SK-N-MC (cell line): ENCODE data around the gene P2RY13.

Experiments
- DNase-seq: peaks from one replicate; pipeline ENCODE4 v3.0.0-alpha.2; 2011; ENCODE audit warnings: low read depth, low spot score
- H3K27ac ChIP-seq: fragments of 200-600 bp; sonication (generic); 2 replicates; pipeline ENCODE4 v1.5.1; 2016; ENCODE audit warnings: mixed run types
- H3K36me3 ChIP-seq: fragments of 200-600 bp; sonication (generic); 2 replicates; pipeline ENCODE4 v1.6.1; 2017; ENCODE audit warnings: antibody characterized with exemption, low read length, mixed read lengths; ENCODE audit not compliant: insufficient read depth
- H3K4me3 ChIP-seq: fragments of 200-600 bp; sonication (generic); 2 replicates; pipeline ENCODE4 v1.5.1; 2016
- H3K9ac ChIP-seq: fragments of 200-600 bp; sonication (generic); 2 replicates; pipeline ENCODE4 v1.8.0; 2017; ENCODE audit warnings: mixed run types, mixed read lengths; ENCODE audit not compliant: insufficient read length
- H3K9me3 ChIP-seq: fragments of 200-600 bp; sonication (generic); 2 replicates; pipeline ENCODE4 v1.6.1; 2017; ENCODE audit warnings: low read depth, mild to moderate bottlenecking, antibody characterized with exemption, low read length, moderate library complexity, mixed read lengths
- EZH2 ChIP-seq: fragments of 200-600 bp; sonication (generic); IDR thresholded peaks from one replicate; pipeline ENCODE4 v1.6.1; 2017; ENCODE audit warnings: antibody characterized with exemption
- FOXP2 ChIP-seq: optimal IDR thresholded peaks from 2 replicates; pipeline ENCODE3; 2011; ENCODE audit warnings: mild to moderate bottlenecking, moderate library complexity; ENCODE audit not compliant: insufficient read depth; ENCODE audit errors: extremely low read length, control extremely low read depth
- POLR2AphosphoS5 ChIP-seq: IDR thresholded peaks from 2 replicates; pipeline ENCODE4 v1.6.1; 2012; ENCODE audit warnings: mild to moderate bottlenecking, low read depth, low read length, borderline replicate concordance

The P2RY13 gene

GRCh38 chr3:151318313-151318712 is 11.0 kb downstream of the P2RY13 start:
- no peak overlapping the region for H3K4me3 ChIP-seq
- H3K36me3 ChIP-seq: no peaks in the 10 kb centered on the region
- no peak for DNase-seq
- H3K9ac ChIP-seq: no peak overlapping the region
- H3K27ac ChIP-seq: no peak overlapping the region
- TF ChIP-seq EZH2 (no peak), POLR2AphosphoS5 (no peak), FOXP2 (no peak)
- H3K9me3 ChIP-seq: no peaks in the 10 kb centered on the region

DNA sequence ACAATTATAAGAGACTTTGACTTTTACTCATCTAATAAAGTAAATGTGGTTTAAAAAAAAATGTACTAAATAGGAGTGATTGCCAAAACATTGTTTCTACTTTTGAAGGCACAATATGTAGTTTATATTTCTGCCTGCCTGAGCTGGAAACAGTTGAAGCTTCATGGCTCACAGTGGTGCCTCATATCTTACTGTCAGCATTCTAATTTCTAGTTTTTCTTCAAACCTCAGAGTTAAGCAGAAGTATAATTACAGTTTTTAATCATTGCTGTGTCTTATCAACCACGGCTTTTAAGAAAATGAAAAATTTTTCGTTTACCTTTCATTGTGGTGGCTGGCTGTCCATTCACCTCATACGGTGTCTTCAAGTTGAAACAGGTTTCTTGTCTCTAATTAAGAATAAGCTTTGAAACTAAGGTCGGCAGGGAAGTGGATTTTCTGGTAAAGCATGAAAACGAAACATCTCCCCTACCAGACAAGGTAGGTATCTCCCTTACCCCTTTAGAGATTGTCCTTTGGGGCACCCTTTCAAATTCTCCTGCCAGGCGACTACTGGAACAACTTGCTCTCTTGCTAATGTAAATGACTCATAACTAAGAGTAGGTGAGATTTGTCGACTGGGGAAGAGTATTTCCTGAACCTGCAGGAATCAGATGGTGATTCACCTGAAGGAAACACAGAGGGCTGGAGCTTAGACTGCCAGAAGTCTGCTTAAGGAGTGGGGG is 12.9 kb downstream of the P2RY13 start, which contains the start of gene GPR87:
TSS of gene GPR87 (minus strand) at position 554 of the 725 bp plus-strand sequence. CDS start 16,720 bp downstream, outside the sequence.
- no peaks in the 10 kb centered on the region for H3K9me3 ChIP-seq
- H3K27ac ChIP-seq: no peak within 1 kb of the TSS; the same call in 1 of the 2 replicates
- no peak within 1 kb of the TSS for H3K4me3 ChIP-seq
- TF ChIP-seq POLR2AphosphoS5 (no peak), FOXP2 (no peak), EZH2 (no peak)
- H3K9ac ChIP-seq: no peak within 1 kb of the TSS
- no peaks in the 10 kb centered on the region for H3K36me3 ChIP-seq
- DNase-seq: no peak

- Histone ChIP-seq H3K4me3 (no peak overlapping the region), H3K27ac (no peak overlapping the region; the same call in 1 of the 2 replicates), H3K36me3 (no peaks in the 10 kb centered on the region), H3K9me3 (no peaks in the 10 kb centered on the region), H3K9ac (no peak overlapping the region)
- DNase-seq: no peak
- TF ChIP-seq POLR2AphosphoS5 (no peak), FOXP2 (no peak), EZH2 (no peak)
These were observed 13.5 kb downstream of the P2RY13 start for GRCh38 chr3:151315846-151316245.

- TF ChIP-seq FOXP2 (no peak), POLR2AphosphoS5 (no peak), EZH2 (no peak)
- Histone ChIP-seq H3K9me3 (no peaks in the 10 kb centered on the region), H3K36me3 (no peaks in the 10 kb centered on the region), H3K9ac (no peak overlapping the region), H3K27ac (no peak overlapping the region), H3K4me3 (no peak overlapping the region)
- DNase-seq: no peak
These were observed 14.2 kb downstream of the P2RY13 start for GRCh38 chr3:151315136-151315535.

DNA sequence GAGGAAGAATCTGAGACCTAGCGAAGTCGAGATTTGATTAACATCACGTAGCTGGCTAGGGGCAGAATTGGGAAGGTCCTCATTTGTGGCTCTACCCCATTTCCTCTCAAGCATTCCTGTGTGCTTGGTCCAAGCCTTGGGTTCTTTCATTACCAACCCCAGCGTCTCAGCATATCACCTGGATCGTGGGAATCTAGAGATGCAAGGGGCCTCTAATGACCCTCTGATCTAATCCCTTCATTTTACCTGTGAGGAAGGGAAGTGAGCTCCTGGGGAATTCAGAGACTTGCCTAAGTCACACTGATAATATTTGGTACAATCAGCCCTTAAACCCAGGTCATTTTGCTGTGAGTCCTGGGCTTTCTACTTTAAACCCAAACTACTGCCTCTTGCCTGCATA is 14.8 kb downstream of the P2RY13 start:
- no peaks in the 10 kb centered on the region for H3K36me3 ChIP-seq
- H3K4me3 ChIP-seq: no peak overlapping the region
- no peak for DNase-seq
- H3K9me3 ChIP-seq: no peaks in the 10 kb centered on the region
- no peak for TF ChIP-seq FOXP2
- H3K27ac ChIP-seq: no peak overlapping the region
- no peak overlapping the region for H3K9ac ChIP-seq

- H3K4me3 ChIP-seq: no peak overlapping the region
- no peaks in the 10 kb centered on the region for H3K36me3 ChIP-seq
- no peak for TF ChIP-seq POLR2AphosphoS5
- TF ChIP-seq FOXP2: no peak
- TF ChIP-seq EZH2: no peak
- H3K9me3 ChIP-seq: no peaks in the 10 kb centered on the region
- no peak for DNase-seq
- no peak overlapping the region for H3K9ac ChIP-seq
- H3K27ac ChIP-seq: no peak overlapping the region
These were observed 15.2 kb downstream of the P2RY13 start for GRCh38 chr3:151314137-151314536.

DNA sequence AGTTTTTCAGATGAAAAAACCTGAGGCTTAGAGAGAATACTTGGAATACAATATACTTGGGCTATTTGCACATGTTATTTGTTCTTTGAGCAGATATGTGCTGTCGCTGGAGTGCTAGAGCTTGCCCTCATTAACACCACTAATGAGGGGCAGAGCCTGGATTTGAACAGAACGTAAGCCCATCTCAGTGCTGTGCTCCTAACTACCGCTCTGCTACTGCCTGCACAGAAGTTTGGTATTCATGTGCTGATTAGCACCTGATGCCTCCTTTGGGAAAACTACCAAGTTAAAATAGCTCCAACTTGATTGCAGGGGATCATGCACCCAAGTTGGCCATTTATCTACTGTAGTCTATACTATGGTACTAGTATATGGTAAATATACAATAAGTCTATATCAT is 16.4 kb downstream of the P2RY13 start:
- no peak overlapping the region for H3K4me3 ChIP-seq
- TF ChIP-seq FOXP2 (no peak), POLR2AphosphoS5 (no peak), EZH2 (no peak)
- no peaks in the 10 kb centered on the region for H3K9me3 ChIP-seq
- H3K27ac ChIP-seq: no peak overlapping the region
- no peak for DNase-seq
- no peaks in the 10 kb centered on the region for H3K36me3 ChIP-seq
- H3K9ac ChIP-seq: no peak overlapping the region

GRCh38 chr3:151309566-151309965 is 19.8 kb downstream of the P2RY13 start:
- no peak for DNase-seq
- Histone ChIP-seq H3K27ac (no peak overlapping the region), H3K9ac (no peak overlapping the region), H3K9me3 (no peaks in the 10 kb centered on the region), H3K4me3 (no peak overlapping the region), H3K36me3 (no peaks in the 10 kb centered on the region)
- TF ChIP-seq POLR2AphosphoS5 (no peak), EZH2 (no peak), FOXP2 (no peak)

GRCh38 chr3:151307583-151308488 is 21.5 kb downstream of the P2RY13 start:
- TF ChIP-seq POLR2AphosphoS5 (no peak), FOXP2 (no peak), EZH2 (no peak)
- no peaks in the 10 kb centered on the region for H3K36me3 ChIP-seq
- no peak overlapping the region for H3K27ac ChIP-seq
- no peaks in the 10 kb centered on the region for H3K9me3 ChIP-seq
- no peak overlapping the region for H3K4me3 ChIP-seq
- DNase-seq: no peak
- no peak overlapping the region for H3K9ac ChIP-seq
